ENCODE results near the gene FEN1.
A peak's percentile ranks its signal among the peaks of the same experiment; 100 is the strongest.

Gene FEN1

GRCh38 chr11:61775606-61776554, 16.8 kb upstream of the FEN1 start:
- no peak for DNase-seq (ENCODE audit: low read depth)

DNA sequence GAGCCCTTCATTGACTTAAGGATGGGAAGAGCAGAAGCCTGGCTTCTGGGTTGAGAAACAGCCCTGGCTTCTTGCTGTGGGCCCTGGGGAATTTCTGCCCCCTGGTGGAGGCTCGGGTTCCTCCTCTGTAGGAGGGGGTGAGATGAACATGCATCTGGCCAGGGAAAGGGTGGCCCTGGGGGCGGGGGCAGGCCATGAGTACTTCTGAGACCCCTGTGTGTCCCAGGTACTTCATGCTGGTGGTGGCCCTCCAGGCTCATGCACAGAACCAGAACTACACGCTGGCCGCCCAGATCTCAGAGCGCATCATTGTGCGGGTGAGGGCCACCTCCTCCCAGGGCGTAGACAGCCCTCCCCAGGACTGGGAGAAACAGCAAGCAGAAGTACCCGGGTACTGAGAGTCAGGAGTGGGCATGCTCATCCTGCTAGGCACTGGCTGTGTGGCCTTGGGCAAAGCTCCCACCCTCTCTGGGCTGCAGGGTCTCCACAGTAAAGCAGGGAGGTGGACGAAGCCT, 16.1 kb upstream of the FEN1 start:
- peak; percentile 30 for DNase-seq (ENCODE audit: low read depth)

DNA sequence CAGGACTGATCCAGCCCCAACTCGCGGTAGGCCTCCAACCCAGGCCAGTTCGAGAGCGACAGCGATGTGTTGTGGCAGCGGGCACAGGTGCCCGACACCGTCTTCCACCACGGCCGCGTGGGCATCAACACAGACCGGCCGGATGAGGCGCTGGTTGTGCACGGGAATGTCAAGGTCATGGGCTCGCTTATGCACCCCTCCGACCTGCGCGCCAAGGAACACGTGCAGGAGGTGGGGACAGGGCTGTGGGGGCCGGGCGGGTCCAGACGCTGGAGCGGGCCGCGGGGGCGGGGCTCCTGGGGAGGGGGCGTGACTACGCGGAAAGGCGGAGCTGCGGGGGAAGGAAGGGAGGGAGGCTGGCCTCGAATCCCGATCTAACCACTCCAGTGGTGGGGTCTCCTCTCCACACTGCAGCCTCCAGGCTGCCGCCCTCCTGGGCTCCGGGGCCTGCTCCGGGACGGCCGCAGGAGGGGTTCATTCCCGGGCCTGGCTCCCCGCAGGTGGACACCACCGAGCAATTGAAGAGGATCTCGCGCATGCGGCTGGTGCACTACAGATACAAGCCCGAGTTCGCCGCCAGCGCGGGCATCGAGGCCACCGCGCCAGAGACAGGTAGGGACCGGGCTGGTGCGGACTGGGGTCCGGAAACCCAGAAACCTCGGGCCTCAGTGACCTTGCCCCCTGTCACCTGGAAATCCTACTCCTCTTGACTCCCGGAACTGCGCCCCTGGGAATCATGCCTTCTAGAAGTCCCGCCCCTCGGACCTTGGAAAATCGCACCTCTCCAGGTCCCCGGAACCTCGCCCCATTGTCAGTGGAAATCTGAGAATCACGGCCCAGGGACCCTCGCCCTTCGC, 15.2 kb upstream of the FEN1 start:
- DNase-seq (ENCODE audit: low read depth): peak; percentile 25

GRCh38 chr11:61778357-61778886, 14.3 kb upstream of the FEN1 start:
- no peak for DNase-seq (ENCODE audit: low read depth)

GRCh38 chr11:61778920-61779650, 13.6 kb upstream of the FEN1 start:
- no peak for DNase-seq (ENCODE audit: low read depth)

GRCh38 chr11:61779666-61780525, 12.8 kb upstream of the FEN1 start:
- DNase-seq (ENCODE audit: low read depth): no peak

GRCh38 chr11:61780581-61781162, 12.0 kb upstream of the FEN1 start:
- no peak for DNase-seq (ENCODE audit: low read depth)

- DNase-seq (ENCODE audit: low read depth): no peak
These were observed 11.1 kb upstream of the FEN1 start for GRCh38 chr11:61781585-61781984.

DNA sequence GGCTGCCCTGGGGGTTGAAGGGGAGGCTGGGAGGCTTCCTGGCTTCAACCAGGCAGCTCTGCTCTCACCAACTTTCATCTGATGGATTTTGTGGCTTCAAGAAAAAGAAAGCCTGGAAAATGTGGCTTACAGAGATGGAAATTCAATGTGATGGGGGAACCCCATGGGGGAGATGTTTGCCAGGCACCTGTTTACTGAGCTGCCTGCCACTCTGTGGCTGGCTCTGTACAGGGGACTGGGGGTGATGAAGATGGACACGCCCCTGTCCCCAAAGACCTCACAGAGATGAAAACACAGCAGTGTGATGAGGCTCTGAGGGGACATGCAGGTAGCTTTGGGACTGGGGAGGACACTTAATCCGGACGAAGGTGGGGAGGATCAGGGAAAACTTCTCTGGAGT, 10.4 kb upstream of the FEN1 start:
- no peak for DNase-seq (ENCODE audit: low read depth)

- no peak for DNase-seq (ENCODE audit: low read depth)
These were observed 9.9 kb upstream of the FEN1 start for GRCh38 chr11:61782841-61783240.

DNA sequence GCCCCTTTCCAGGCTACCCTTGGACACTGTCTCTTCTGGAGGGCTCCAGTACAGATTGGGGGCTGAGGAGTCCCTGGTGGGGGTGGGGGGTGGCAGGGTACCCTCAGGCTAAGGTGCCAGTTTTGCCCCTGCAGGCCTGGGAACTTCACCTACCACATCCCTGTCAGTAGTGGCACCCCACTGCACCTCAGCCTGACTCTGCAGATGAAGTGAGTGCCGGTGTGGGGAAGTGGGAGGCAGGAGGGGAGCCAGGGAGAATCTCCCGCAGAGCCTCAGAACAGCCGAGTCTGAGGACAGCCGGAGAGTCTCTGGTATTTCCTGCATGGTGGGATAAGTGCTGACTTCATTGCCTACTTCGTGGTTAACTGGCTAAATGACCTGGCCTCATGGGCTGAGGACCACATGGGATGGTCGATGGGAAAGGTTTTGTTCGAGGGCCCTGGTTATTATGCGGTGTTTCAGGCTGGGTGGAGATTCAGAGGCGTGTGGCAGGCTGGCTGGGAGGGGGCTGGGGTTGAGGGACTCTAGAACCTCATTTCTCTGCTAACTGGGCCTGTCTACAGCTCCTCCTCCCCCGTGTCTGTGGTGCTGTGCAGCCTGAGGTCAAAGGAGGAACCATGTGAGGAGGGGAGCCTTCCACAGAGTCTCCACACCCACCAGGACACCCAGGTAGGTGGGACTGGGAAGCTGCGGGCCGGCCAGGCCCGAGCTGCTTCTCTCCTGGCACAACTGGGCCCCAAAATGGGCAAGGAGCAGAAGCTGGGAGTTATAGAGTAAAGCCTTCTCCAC, 8.8 kb upstream of the FEN1 start:
- DNase-seq (ENCODE audit: low read depth): no peak

GRCh38 chr11:61784506-61784805, 8.3 kb upstream of the FEN1 start:
- no peak for DNase-seq (ENCODE audit: low read depth)

GRCh38 chr11:61785837-61786402, 6.8 kb upstream of the FEN1 start:
- no peak for DNase-seq (ENCODE audit: low read depth)

DNA sequence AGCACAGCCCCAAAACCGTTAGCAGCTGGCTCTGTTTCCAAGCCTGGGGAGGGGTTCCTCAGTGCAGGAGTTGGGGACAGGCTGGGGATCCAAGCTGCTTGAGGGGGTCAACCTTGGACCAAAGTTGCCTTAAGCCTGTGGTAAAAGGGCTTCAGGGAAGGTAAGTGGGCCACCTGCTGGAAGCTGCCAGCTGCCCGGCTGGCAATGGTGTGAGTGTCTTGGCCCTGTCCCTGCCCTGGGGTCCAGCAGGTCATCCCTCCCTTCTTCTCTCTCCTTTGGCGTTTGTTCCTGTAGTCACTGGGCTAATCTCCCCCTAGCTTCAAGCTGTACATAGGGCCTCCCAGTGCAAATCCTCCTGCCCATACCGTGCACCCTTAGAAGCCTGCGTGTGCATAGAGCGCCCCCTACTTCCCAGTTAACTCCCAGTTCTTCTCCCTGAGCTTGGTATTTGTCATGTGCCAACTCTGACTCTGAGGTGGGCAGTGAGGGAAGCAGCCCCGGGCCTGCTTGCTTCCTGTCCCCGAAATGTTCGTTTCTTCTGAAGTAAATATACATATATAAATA, 4.7 kb upstream of the FEN1 start:
- no peak for DNase-seq (ENCODE audit: low read depth)

DNA sequence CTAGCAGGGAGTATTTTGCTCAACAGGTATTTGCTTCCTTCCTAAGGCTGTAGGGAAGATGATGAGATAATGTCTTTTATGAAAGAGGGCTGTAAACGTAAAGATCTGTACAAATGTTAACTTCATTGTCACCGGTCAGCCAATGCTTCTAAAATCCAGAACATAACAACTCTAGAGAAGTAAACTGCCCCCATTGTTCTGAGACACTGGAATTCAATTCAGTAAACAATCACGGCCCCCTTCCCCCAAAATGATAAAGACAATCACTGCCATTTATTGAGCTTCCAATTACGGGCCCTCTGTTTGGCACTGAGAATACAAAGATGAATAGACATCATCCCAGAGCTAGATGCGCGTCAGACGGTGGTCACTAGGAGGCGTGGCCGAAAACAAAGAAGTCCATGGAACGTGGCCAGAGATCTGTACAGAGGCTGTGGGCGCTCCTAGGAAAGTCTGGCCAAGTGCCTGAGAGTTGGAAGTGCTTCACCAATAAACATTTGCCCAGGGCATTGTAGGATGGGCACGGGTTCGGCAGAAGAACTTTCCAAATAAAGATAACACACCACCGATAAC, 888 bp upstream of the FEN1 start:
- no peak for DNase-seq (ENCODE audit: low read depth)

GRCh38 chr11:61793083-61793828, 545 bp downstream of the FEN1 start:
- no peak for DNase-seq (ENCODE audit: low read depth)

DNA sequence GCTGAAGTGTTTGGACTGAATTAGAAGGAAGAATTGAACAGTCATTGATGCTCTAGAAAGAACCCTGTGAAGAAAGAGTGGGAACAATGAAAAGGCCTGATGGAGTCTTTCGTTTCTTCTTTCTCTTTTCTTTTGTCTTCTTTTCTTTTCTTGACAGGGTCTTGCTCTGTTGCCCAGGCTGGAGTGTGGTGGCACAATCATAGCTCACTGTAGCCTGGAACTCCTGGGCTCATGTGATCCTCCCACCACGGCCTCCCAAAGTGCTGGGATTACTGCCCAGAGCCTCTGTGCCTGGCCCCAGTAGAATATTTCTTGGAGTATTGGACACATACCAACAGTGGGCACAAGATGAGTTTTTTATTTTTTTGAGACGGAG, 1.1 kb downstream of the FEN1 start:
- no peak for DNase-seq (ENCODE audit: low read depth)

GRCh38 chr11:61794579-61794978, 1.9 kb downstream of the FEN1 start:
- DNase-seq (ENCODE audit: low read depth): no peak
